GM21360 (cell line): ENCODE measurements around the gene LACTBL1.

Source experiments
- ATAC-seq: cut with Tn5 transposase; IDR thresholded peaks from one replicate; pipeline ENCODE4 v1.9.1; 2021; ENCODE audit warnings: mild to moderate bottlenecking, moderate library complexity; ENCODE audit not compliant: unreplicated experiment

LACTBL1 gene

GRCh38 chr1:22914156-22914555 lies 58.5 kb downstream of the LACTBL1 start:
- no peak for ATAC-seq

- no peak for ATAC-seq
Observed at GRCh38 chr1:22913421-22914141, 59.1 kb downstream of the LACTBL1 start.

GRCh38 chr1:22912311-22912710 lies 60.4 kb downstream of the LACTBL1 start:
- ATAC-seq = no peak

- ATAC-seq = no peak
Observed at GRCh38 chr1:22910986-22911651, 61.5 kb downstream of the LACTBL1 start.

GRCh38 chr1:22910286-22910685 lies 62.4 kb downstream of the LACTBL1 start:
- ATAC-seq = no peak

- ATAC-seq = no peak
Observed at GRCh38 chr1:22908880-22909426, 63.7 kb downstream of the LACTBL1 start.

GRCh38 chr1:22907528-22907927 lies 65.1 kb downstream of the LACTBL1 start:
- ATAC-seq = no peak

GRCh38 chr1:22906968-22907367 lies 65.7 kb downstream of the LACTBL1 start:
- no peak for ATAC-seq

GRCh38 chr1:22903113-22903512 lies 69.6 kb downstream of the LACTBL1 start:
- no peak for ATAC-seq
